HG03521 (cell line): ENCODE data around the gene IRX5.
A peak's percentile ranks its signal among the peaks of the same experiment; 100 is the strongest.

Source experiments
- ATAC-seq: cut with Tn5 transposase; IDR thresholded peaks from one replicate; pipeline ENCODE4 v1.9.1; 2021; ENCODE audit warnings: mild to moderate bottlenecking, moderate library complexity; ENCODE audit not compliant: unreplicated experiment

IRX5 gene

GRCh38 chr16:54930005-54930868, at the start of gene IRX5:
TSS of gene IRX5 (plus strand) at chr16:54930865. CDS start at chr16:54931199, 334 bp downstream.
- ATAC-seq = no peak

- no peak for ATAC-seq
Measured at GRCh38 chr16:54882556-54882955, 48.1 kb upstream of the IRX5 start.

DNA sequence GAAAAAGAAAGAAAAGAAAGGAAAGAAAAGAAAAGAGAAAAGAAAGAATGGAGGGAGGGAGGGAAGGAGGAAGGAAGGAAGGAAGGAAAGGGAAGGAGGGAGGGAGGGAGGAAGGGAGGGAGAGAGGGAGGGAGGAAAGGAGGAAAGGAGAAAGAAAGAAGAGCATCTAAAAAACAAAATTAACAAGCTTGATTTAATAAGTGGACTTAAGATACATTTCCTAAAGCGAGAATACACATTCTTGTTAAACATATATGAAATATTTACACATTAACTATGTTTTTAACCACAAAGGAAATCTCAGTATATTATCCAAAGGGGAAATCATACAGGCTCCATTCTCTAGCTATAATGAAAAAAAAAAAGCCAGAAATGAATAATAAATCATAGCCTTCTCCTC, 47.3 kb upstream of the IRX5 start:
- ATAC-seq = no peak

GRCh38 chr16:54886078-54886477, 44.6 kb upstream of the IRX5 start:
- no peak for ATAC-seq

GRCh38 chr16:54890381-54890780, 40.3 kb upstream of the IRX5 start:
- ATAC-seq = no peak

GRCh38 chr16:54891346-54891745, 39.3 kb upstream of the IRX5 start:
- ATAC-seq = no peak

GRCh38 chr16:54892981-54893380, 37.7 kb upstream of the IRX5 start:
- ATAC-seq = no peak

GRCh38 chr16:54897930-54898329, 32.7 kb upstream of the IRX5 start:
- ATAC-seq = no peak

DNA sequence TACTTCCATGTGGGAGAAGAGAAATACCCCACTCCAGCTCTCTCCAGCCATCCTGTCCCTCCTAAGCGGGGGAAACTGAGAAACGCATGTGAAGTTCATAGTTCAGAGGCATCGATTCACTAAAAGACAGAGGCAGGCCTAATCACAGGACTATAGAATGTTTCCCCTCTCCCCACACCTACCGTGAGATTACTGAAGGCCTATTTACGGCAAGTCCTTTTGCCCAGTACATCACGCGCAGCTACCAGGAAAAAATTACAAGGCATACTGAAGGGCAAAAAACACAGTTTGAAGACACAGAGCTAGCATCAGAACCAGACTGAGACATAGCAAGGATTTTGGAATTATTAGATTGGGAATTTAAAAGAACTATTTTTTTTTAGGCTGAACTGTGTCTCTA, 29.1 kb upstream of the IRX5 start:
- no peak for ATAC-seq

- no peak for ATAC-seq
Measured at GRCh38 chr16:54903047-54903446, 27.6 kb upstream of the IRX5 start.

DNA sequence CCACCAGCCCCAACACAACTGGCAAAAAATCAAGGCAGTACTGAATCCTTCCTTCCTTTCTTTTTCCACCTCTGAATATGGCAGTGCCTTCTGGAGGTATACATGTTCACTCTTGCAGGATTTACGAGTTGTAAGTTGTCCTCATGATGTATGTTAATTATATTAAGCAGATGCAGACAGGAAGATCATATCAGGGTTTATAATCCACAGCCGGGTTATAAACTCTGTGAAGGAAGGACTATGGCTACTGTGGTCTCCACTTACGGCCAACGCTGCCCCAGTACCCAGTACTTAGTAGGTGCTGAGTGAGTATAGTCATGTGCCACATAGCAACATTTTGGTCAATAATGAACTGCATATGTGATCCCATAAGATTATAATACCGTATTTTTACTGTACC, 19.6 kb upstream of the IRX5 start:
- no peak for ATAC-seq

- ATAC-seq = no peak
Measured at GRCh38 chr16:54912720-54913119, 17.9 kb upstream of the IRX5 start.

- no peak for ATAC-seq
Measured at GRCh38 chr16:54921206-54921824, 9.3 kb upstream of the IRX5 start.

DNA sequence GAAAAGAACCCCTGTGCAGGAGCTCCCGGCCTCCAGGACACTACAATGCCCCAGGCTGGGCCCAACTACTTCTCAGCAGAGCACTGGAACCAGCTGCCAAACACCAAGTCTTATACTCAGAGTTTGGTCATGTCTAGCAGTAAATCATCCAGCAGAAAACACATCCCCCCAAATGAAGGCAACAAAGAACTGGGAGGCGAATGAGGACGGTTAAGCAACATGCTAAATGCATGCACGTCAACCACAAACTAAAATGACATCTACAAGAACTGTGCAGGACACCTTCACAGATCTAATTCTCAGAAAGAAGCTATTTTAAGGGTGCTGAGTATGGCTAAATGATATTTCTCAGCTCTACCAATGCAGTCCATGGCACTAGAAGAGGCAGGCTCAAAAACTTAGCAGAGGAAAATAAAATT, 7.6 kb upstream of the IRX5 start:
- ATAC-seq = no peak

- ATAC-seq = no peak
Measured at GRCh38 chr16:54923988-54924387, 6.7 kb upstream of the IRX5 start.

DNA sequence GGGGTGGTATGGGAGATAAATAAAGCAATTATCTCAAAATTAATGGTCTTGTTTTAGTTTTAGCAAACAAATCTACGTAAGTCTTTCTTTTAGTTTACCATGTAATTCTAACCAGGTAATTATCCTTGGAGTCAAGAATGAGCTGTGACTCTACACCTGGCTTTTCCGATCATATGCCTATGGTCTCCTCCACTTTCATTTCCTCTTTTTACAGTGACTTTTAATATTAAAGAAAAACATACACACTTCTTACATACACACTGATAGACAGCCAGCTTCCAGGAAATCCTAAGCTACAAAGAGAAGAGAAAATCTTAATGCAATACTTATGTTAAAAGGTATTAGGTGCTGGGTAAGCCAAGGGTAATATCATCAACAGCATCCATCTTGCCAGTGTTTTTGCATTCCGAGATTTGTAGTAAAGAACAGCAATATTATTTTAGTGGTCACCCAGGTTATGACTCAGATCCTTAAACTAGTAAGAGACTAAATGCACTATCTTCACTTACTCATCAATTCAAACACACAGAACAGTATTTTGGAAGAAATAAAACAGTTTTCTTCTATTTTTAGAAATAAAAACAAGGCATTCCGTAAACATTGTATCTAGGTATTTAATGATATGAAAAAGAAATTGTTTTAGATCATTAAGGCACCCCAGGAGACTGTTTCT, 4.4 kb upstream of the IRX5 start:
- ATAC-seq = no peak

DNA sequence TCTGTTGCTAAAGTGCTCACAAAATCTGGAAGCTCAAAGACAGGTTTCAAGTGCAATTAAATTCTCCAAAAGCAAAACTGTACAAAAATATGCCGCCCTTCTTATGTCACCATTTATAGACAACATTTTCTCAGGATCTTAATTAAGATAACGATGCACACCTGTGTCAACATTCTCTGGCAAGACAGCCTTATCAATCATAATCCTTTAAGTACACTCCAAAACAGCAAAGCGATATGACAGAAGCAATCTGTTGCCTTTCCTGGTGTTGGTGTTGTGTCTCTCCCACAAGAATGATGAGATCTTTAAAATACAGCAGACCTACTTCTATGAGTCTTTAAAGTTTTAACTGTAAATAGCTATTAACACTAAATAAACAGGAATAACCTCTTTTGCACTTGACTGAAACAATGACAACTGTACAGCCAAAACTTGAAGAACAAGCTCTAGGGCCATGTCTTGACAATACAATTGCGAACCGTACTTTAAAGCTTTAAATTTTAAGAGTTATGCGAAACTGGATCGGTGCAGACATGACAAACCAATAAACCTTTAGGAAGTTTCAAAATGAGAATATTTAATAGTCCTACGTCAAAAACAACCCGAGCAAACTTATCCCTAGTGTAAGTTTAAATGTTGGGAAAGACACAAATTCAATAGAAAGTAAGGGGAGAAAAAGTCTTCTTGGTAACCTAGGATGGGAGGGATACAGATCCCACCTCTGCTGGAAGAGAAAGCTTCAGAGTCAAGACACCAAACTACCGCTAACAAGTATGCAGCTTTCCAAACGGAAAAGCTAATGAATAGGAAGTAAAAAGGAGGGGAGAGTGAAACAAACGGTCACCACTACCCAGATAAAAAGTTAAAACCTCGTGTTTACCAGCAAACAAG, 3.3 kb upstream of the IRX5 start:
- no peak for ATAC-seq

DNA sequence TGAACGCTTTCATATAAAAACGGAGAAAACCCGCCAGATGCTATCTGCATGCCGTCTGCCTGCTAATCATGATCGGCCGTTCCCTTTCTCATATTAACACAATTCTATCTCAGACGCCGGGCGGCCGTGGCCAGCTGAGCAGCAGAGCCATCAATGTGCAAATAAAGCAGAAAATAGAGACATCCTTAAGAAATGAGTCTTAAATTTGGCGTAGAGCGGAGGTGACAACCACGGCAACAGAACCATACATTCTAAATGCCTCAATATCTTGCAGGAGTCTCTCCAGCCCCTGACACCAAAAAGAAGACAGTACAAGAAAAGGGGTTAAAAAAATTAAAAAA, 2.7 kb upstream of the IRX5 start:
- ATAC-seq = no peak

GRCh38 chr16:54928411-54929089, 2.1 kb upstream of the IRX5 start:
- ATAC-seq = peak; percentile 42
